GM21381 (cell line): ENCODE data around the gene CDKN2A.

Source experiments
- ATAC-seq: cut with Tn5 transposase; IDR thresholded peaks from one replicate; pipeline ENCODE4 v1.9.1; 2021; ENCODE audit warnings: mild to moderate bottlenecking, moderate library complexity; ENCODE audit not compliant: unreplicated experiment

The CDKN2A gene

DNA sequence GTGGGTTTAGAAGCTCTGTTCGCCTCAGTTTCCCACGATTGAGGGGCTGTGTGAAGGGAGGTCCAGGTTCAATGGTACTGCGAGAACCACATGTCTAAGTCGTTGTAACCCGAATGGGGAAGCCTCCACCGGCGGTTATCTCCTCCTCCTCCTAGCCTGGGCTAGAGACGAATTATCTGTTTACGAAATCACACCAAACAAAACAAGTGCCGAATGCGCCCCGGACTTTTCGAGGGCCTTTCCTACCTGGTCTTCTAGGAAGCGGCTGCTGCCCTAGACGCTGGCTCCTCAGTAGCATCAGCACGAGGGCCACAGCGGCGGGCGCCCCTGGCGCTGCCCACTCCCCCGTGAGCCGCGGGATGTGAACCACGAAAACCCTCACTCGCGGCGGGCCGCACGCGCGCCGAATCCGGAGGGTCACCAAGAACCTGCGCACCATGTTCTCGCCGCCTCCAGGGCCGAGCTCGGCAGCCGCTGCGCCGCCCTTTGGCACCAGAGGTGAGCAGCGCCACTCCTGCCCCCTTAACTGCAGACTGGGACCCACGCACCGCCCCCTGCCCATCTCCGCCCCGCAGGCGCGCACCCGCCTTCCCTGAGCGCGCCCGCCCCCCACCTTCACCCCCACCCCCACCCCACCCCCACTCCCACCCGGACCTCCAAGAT lies at the start of gene CDKN2A:
Gene CDKN2A, minus strand, starts transcription at position 500 of the 663 bp plus-strand sequence.
- ATAC-seq, result peak; percentile 34

DNA sequence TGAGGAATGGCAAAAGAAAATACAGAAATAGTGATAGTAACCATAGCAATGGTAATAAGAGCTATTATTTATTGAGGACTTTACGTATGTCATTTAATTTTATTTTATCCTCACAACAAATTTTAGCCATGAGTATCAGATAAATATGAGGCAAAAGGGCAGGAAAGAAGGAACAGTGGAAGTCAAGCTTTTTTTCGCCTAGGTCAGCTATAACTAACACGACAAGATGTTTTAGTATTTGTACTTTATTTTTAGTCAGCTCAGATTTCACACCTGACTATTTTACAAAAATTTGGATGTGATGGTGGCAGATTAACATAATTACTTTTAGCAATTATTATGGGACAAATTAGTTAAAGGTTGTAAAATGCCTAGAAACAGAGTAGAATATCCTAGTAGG lies 49.7 kb upstream of the CDKN2A start:
- no peak for ATAC-seq

DNA sequence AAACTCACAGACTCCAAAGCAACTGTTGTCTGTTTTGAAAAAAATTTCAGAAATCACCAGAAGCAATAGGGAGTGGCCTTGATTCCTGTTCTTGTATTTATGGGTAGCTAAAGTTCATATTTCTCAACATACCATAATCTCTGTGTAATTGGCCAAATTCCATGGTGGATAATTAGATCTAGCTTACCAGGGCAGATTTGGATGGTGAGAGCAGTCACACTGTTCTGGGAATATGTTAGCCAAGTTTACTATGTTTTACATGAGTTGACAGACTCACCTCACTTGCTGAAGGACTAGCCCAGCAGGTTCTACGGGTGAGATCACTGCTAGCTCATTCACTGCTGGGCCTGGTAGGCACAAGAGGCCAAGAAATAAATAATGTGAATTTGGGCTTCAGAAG lies 47.6 kb upstream of the CDKN2A start:
- ATAC-seq, result no peak

DNA sequence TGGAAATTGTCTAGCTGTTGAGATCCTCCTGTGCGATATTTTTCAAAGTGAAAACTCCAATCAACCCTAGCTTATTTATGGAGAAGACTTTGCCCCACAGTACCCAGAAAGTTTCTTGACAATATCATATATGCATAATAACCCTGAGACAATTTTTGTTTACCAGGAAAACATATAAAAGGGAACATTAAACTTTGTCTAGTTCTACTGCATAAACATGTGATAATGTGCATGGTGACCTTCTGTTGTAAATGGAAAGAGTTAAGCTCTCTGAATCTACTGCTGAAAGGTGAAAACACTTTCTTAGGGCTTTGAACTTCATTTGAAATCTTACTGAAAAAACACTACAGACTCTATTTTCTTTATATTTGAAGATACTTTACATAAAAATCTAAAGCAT lies 47.2 kb upstream of the CDKN2A start:
- ATAC-seq, result no peak

DNA sequence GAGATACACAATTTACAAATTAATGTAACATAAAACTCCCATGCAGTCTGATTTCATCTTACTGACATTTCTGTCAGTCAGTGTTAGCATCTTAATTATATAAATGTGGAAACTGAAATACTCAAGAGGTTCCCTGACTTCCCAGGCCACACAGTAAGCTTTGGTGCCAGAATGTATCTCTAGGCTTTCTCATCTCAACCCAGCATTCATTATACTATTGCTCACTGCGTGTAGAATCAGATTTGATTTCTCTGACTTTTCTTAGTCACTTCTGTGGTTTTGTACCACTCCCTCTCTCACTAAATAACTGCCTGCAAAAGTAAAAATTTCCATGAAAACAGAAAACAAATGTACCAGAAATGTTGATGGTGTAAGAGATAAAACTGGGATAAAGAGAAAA lies 46.6 kb upstream of the CDKN2A start:
- no peak for ATAC-seq

DNA sequence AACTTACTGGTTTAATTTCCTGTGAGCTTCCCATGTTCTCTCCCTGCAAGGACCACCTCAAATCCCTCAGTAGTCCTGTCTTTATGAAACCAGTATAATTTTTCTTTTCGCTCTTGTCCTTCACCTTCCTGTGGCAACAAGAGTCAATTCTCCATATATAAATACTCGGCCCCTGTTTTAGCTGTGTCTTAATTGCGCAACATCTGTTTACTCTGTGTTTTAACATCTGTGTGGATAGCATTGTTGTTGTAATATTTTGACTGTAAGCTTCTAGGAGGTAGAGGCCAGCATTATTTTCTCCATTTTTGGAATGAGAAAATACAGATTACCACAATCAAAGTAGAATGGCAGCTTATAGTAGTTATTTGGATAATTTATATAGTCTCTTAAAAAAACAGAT lies 45.1 kb upstream of the CDKN2A start:
- ATAC-seq, result no peak

DNA sequence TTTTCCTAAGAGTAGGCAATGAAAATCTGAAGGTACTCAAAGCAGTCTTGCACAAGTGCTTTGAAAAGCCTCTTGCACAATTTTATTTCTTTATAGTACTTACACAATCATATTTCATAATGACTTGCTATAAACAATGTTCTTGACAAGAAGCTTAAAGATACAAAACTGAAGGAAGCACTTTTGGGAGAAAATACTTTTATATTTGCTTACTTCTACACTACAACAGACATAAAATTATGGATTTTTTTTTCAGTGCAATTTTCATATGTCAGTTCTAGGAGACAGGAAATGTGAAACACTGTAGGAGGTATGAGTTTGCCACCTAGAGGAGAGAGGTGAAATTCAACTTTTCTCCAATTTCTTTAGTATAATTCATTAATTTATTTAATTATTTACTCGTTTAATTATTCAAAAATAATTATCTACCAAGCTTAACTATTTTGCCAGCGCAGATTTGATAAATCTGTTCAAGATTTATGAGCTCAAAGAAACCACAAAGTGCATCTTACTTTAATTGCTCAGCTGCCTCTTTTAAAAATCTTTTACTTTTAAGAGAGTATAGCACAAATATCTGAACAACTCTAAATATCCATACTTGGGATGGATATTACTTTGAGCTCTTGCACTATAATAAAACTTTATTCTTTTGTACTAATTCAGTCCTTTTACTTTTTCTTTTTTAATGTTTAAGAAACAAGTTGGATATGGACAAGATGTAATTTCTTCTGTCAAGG lies 43.9 kb upstream of the CDKN2A start:
- ATAC-seq, result no peak

DNA sequence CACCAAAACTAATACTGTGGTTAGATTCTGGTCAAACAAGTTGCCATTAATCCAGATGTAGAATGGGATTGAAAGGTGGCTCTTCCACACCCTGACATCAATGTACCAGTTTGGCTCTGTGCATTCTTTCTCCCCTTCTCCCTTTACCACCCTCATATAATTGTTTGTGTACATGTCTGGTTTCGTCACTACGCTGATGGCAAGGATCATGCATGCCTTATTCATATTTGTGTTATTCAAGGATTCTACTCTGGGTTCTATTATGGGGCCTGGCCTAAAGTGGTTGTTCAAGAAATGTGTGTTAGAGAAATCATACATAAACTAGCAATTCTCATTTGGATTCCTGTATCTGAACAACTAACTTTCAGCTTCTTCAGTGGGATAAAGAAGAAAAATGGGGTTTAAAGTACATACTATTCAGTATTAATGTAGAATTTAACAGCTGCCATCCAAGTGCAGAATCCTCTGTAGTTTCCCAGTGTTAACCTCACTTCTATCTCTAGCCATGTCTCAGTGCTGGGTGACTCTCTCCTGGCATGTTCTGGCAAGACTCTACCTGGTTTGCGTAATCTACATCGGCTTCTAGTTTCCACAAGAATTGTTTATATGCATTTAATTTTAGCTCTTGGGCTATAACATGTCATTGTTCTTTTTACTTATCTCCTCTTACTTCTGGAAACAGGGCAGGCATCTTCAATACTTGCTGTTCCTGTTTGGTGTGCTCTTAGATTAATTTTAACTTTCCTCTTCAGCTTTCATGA lies 42.9 kb upstream of the CDKN2A start:
- no peak for ATAC-seq

DNA sequence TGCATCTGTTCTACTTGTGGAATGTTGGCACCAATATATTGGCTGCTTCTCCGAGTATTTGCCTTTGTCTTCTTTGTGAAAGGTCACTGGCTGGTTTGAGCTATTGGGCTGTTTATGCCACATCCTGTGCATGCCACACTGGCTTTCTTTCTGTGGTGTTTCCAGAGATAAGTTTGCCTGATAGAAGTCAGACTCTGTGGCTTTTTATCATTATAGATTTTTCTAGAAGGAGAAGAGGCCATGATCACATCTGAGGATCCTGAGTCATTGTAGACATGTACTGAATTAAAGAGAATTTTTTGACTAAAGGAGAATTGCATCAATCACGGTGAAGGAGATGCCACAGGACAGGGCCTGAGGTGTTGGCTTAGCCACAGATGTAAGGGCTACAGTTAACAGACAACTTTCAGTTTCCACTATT lies 41.4 kb upstream of the CDKN2A start:
- ATAC-seq, result no peak

DNA sequence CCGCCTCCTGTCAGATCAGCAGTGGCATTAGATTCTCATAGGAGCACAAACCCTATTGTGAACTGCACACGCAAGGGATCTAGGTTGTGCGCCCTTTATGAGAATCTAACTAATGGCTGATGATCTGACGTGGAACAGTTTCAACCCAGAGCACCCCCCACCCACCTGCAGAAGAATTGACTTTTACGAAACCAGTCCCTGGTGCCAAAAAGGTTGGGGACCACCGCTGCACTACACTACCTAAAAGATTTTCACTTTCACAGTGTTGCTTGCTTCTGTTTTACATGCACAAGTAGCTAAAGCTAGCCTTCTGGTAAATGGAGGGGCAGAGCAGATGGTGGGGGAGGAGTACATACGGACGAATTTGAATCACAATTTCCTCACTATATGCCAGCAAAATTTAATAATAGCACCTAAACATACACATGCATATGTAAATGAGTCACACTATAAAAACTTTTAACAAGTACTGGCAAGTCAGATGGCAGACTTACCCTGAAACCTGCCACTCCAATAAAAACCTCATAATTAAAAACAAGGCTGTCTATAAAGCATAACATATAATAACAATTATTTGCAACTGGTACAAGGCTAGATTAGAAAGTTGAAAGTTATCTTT lies 38.9 kb upstream of the CDKN2A start:
- ATAC-seq, result no peak

DNA sequence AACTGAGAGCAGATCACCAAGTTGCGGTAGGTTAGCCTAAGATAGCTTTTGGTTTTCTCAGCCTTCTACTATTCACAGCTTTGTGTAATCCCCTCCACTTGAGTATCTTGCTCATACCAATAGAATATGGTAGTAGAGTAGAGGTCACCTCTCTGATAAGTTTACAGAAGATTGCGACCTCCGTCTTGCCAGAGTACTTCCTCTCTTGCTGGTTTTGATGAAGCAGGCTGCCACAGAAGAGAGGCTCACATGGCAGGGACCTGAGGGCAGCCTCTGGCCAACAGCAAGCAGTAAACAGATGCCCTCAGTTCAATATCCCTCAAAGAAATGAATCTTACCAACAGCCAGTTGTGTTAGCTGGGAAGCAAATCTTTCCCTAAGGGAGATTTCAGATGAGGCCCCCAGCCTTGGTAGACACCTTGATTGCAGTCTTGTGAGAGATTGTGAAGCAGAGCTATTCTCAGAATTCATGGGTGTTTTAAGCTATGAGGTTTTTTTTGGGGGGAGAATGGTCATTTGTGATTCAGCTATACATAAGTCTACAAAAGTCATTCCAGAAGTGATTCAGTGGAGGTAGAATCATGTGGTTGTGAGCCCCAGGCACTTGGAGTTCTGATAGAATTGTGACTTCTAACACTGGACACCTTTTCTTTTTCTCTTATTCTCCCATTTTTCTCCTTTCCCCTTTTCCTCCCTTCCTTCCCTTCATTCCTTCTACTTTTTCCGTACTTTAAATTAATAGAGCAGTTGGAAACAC lies 37.6 kb upstream of the CDKN2A start:
- ATAC-seq, result no peak

DNA sequence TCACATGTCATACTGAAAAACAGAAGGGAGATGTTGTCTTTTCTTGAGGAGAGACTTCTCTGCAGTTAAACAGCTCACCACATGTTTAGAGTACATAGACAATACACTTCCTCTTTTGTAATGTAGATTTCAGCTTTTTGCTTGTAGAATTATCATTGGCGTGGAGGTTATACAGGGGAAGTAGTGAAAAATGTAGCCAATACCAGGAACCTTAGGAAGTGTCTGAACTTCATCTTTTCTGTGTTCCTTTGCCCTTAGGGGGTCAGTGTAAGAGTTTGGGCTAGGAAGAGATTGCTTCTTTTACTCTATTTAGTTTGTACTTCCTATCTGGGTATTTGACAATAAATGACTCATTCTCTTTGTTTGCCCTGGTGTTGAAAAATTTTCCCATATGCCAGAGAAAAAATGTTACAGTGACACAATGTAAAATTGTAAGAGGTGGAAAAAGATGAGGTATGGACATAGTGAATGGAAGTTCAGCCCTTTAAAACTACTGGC lies 36.0 kb upstream of the CDKN2A start:
- ATAC-seq, result peak; percentile 75

DNA sequence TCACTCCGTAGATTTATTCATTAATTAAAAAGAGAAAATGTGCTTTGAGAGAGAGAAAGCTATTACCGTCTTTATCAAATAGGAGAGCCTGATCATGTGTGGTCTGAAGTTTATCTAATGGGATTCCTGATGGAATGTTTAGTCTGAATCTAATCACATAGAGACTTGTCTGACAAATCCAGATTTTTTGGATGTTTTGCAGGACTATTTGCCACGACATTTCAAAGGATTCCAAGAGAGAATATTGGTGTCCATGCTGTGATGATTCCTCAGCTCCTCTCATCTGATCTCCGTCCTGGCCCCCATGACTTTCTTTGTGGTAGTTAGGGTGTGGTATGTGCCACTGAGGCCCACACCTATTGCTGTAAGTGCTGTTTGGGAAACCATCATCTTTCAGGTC lies 35.0 kb upstream of the CDKN2A start:
- no peak for ATAC-seq

DNA sequence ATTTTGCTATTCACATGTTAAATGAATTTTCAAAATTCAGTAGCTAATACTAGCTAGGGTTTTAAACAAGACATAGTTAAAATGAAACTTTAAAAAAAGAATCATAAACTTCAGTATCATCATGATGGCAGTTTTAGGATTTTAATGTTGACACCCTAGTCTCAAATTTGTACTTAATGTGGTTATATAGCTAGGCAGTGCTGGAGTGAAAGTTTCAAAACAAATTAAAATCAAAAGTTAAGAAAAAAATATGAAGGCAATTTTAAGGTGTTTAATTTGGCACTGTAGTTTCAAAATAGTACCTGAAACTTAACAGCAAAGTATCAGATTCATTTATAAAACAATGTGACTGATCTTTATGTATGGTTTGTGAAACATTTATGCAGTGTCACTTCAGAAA lies 34.2 kb upstream of the CDKN2A start:
- ATAC-seq, result no peak

DNA sequence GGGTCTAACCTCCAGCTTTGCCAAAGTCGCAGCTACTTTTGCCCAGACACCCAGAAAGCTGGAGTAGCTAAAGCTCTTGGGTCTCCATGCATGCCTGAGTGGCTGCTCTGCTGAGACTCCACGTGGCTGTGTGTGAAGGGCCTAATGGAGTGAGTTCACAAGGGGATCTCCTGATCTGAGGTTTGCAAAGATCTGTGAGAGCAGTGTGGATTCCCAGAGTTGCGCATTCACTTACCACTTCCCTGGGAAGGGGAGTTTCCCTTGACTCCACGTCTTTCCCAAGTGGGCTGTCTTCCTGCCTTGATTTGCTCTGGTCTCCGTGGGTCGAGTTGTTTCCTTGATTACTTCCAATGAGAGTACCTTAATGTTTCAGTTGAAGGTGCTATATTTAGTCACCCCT lies 32.5 kb upstream of the CDKN2A start:
- ATAC-seq, result no peak

DNA sequence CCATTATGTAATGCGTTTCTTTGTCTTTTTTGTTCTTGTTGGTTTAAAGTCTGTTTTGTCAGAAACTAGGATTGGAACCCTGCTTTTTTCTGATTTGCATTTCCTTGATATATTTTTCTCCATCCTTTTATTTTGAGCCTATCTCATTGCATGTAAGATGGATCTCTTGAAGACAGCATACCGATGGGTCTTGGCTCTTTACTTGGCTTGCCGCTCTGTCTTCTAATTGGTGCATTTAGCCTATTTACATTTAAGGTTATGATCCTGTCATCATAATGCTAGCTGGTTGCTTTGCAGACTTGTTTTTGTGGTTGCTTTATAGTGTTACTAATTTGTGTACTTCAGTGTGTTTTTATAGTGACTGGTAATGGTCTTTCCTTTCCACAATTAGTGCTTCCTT lies 28.2 kb upstream of the CDKN2A start:
- no peak for ATAC-seq

DNA sequence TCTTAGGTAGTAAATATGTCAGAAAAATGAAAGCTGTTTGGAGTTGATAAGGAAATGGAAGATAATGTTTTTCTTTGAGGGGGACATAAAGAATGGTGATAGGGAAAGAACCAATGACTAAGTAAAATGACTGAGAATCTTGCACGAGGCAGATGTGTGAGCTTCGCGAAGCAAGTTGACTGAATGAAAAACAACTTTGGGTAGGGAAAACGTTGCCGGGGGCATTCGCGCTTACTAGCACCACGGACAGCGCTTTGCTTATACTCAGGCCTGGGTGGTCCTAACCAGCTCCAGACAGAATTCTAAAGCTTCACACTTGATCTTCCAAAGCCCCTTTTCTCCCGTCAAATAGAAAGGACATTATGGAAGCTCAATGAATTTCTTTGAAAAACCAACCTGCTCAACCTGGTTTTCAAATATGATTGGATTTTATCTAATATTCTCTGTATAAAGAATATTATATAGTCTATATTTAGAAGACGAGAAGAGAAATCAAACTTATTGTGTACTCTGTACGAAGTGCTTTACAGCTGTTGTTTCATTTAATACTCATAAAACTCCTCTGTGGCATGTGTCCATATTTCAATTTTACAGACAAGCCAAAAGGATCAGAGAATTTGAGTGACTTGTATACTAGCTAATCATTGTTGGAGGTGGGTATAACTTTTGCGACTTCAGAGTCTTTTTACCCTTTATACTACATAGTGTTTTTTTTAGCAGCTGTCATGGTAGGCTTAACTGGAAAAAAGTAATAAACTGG lies 16.9 kb upstream of the CDKN2A start:
- ATAC-seq, result no peak

DNA sequence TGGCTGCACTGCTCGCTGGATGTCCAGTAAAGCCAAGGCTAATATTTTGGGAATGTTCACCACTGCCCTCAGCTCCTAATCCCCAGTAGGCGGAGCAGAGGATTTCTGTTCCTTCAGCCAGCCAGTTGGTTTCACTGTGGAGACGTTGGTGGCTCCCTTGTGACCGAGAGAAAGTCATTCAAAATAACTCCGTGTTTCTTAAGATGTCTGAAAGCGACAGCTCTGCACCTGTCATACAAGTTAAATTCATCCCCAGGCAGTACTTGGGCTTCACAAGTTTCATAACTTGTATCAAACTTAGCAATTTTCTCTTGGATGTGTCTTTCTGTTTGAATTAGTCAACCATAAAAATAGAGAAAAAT lies 15.3 kb upstream of the CDKN2A start:
- ATAC-seq, result peak; percentile 30

DNA sequence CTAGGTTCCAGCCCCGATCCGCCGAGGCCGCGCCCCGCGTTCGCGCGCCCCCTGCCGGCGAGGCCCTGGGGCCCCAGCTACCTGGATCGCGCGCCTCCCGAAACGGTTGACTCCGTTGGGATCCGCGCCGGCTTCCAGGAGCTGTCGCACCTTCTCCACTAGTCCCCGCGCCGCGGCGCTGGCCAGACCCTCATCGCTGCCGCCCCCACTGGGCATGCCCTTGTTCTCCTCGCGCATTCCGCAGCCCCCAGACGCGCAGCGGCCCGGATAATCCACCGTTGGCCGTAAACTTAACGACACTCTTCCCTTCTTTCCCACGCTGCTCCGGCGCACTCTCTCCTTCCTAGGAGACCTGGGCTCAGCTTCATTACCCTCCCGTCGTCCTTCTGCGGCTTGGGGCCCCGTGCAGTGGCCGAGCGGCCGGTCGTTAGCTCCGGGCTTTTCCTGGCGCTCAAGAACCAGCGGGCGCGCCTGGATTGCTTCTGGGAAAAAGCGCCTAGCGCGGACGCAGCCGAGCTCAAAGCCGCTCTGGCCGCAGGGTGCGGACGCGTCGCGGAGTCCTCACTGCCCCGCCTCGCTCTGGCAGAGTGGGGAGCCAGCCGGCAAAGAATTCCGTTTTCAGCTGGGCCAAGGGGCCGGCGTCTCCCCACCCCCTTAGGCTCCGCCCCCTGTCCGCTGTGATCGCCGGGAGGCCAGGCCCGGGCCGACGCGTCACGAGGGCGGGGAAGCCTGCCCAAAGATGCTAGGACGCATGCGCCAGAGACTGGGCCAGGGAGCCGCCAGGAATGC lies 14.7 kb upstream of the CDKN2A start, which contains the start of gene CDKN2B:
Gene CDKN2B, minus strand, starts transcription at position 589 of the 789 bp plus-strand sequence. Its CDS starts 352 bp downstream, at position 237.
- ATAC-seq, result peak; percentile 90
